ENCODE measurements around the gene COL27A1.

The COL27A1 gene

GRCh38 chr9:114130141-114130540, 25.2 kb upstream of the COL27A1 start:
- Histone ChIP-seq H3K27me3 (ENCODE audit: insufficient read depth, poor library complexity, severe bottlenecking) (no peaks in the 10 kb centered on the region), H3K27ac (replicated peaks) (no peak overlapping the region), H3K4me3 (replicated peaks; ENCODE audit: insufficient read depth, low read length) (no peak overlapping the region)
- DNase-seq (ENCODE audit: low read depth in 1 of 2, low spot score in 1 of 2): no peak
- TF ChIP-seq GABPA (IDR thresholded peaks at IDR 0.05; ENCODE audit: low read depth) (no peak), CTCF (IDR thresholded peaks at IDR 0.05; ENCODE audit: insufficient read depth, low read length) (no peak), REST (IDR thresholded peaks at IDR 0.05; ENCODE audit: insufficient replicate concordance, low read depth) (no peak), SPI1 (IDR thresholded peaks at IDR 0.05; ENCODE audit: borderline replicate concordance, low read depth) (no peak), POLR2AphosphoS5 (IDR thresholded peaks at IDR 0.05; ENCODE audit: low read depth) (no peak)

GRCh38 chr9:114130624-114131277, 24.6 kb upstream of the COL27A1 start:
- no peak overlapping the region for H3K4me3 ChIP-seq (replicated peaks; ENCODE audit: insufficient read depth, low read length)
- DNase-seq (ENCODE audit: low read depth in 1 of 2, low spot score in 1 of 2): no peak
- no peaks in the 10 kb centered on the region for H3K27me3 ChIP-seq (ENCODE audit: insufficient read depth, poor library complexity, severe bottlenecking)
- no peak for TF ChIP-seq POLR2AphosphoS5 (IDR thresholded peaks at IDR 0.05; ENCODE audit: low read depth)
- no peak for TF ChIP-seq REST (IDR thresholded peaks at IDR 0.05; ENCODE audit: insufficient replicate concordance, low read depth)
- TF ChIP-seq CTCF (IDR thresholded peaks at IDR 0.05; ENCODE audit: insufficient read depth, low read length): no peak
- no peak for TF ChIP-seq GABPA (IDR thresholded peaks at IDR 0.05; ENCODE audit: low read depth)
- no peak for TF ChIP-seq SPI1 (IDR thresholded peaks at IDR 0.05; ENCODE audit: borderline replicate concordance, low read depth)
- H3K27ac ChIP-seq (replicated peaks): no peak overlapping the region

- Histone ChIP-seq H3K4me3 (replicated peaks; ENCODE audit: insufficient read depth, low read length) (no peak overlapping the region), H3K27me3 (ENCODE audit: insufficient read depth, poor library complexity, severe bottlenecking) (no peaks in the 10 kb centered on the region), H3K27ac (replicated peaks) (no peak overlapping the region)
- TF ChIP-seq CTCF (IDR thresholded peaks at IDR 0.05; ENCODE audit: insufficient read depth, low read length): no peak
- TF ChIP-seq REST (IDR thresholded peaks at IDR 0.05; ENCODE audit: insufficient replicate concordance, low read depth): no peak
- no peak for TF ChIP-seq SPI1 (IDR thresholded peaks at IDR 0.05; ENCODE audit: borderline replicate concordance, low read depth)
- TF ChIP-seq GABPA (IDR thresholded peaks at IDR 0.05; ENCODE audit: low read depth): no peak
- TF ChIP-seq POLR2AphosphoS5 (IDR thresholded peaks at IDR 0.05; ENCODE audit: low read depth): no peak
- DNase-seq (ENCODE audit: low read depth in 1 of 2, low spot score in 1 of 2): no peak
These were observed 23.4 kb upstream of the COL27A1 start for GRCh38 chr9:114131808-114132549.
